Measurements from ENCODE around the gene CIAO1. TPM values are rescaled to one million over a fixed set of nuclear protein-coding genes. Genes with fewer than 3 reads are reported as not detected.
"Not testable (repeated sequence)": the region's sequence is repeated elsewhere in the genome, so short reads cannot be mapped to it uniquely, and the experiment has no call there.

The CIAO1 gene
- 100 to 1,000 TPM; 154 to 164 TPM for total RNA-seq
- 56.8 TPM for polyA plus RNA-seq (ENCODE audit: insufficient read depth, low read depth, low replicate concordance)
- long read RNA-seq, donor 1, transcript CIAO1-203 (7 exons, 1,533 nt), result major isoform, 47 of 367 reads
- long read RNA-seq, donor 1, partial matches to known transcripts, result 303 of 367 reads
- long read RNA-seq, donor 1, other reads (novel, unspliced or antisense), result 17 of 367 reads
- long read RNA-seq, donor 2, transcript CIAO1-203 (7 exons, 1,533 nt), result major isoform, 21 of 234 reads
- long read RNA-seq, donor 2, partial matches to known transcripts, result 193 of 234 reads
- long read RNA-seq, donor 2, other reads (novel, unspliced or antisense), result 20 of 234 reads

DNA sequence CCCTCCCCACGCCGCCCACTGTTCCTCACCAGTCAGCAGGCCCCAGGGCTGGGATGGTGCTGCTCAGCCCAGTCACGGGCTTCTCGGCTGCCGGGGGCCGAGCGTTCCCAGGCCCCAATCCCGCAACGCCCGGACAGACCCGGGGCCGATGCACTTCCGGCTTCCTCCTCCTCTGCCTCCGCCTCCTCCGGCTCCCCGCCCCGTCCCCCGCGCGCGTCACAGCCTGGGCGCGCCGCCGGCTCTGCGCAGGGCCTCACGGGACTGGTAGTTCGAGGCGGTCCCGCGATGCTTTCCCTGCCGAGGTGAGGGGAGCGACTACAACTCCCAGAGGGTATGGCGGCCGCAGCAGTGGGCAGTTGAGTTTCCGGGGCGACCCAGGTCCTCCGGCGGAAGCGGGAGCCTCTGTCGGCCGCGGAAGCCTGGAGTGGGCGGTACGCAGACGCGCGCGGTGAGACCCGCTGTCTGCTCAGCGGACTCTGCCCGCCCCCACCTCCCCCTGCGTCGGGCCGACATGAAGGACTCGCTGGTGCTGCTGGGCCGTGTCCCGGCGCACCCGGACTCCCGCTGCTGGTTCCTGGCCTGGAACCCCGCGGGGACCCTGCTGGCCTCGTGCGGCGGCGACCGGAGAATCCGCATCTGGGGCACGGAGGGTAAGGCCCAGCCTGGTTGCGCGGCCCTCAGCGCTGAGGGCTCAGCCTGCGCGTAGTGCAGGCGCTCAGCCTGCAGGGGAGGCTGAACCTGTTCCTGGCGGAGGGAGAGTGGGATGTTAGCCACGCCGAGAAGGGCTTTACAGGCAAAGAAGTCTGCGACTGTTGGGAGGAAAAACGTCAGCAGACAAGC is at the start of gene CIAO1, which contains the start of gene TMEM127:
CIAO1 (plus strand) TSS at position 386 of the 840 bp plus-strand sequence; CDS start at position 512, 126 bp downstream.
TMEM127 (minus strand) TSS at position 158 of the 840 bp plus-strand sequence. CDS start 616 bp downstream, outside the sequence.
- 0% methylated on average over 22 to 73 of the region's 81 CpGs for WGBS, 2 donors
- Histone ChIP-seq H3K27ac (peak within 1 kb of the TSS; percentile 86 to 92), H3K4me3 (peak within 1 kb of the TSS; percentile 77 to 83), H3K4me1 (peaks cover 31% of the 10 kb centered on the region), H3K27me3 (no peaks in the 10 kb centered on the region), H3K9me3 (no peaks in the 10 kb centered on the region), H3K36me3 (ENCODE audit: low read depth, missing control alignments) (no peaks in the 10 kb centered on the region)
- TF ChIP-seq, protein P1, sequence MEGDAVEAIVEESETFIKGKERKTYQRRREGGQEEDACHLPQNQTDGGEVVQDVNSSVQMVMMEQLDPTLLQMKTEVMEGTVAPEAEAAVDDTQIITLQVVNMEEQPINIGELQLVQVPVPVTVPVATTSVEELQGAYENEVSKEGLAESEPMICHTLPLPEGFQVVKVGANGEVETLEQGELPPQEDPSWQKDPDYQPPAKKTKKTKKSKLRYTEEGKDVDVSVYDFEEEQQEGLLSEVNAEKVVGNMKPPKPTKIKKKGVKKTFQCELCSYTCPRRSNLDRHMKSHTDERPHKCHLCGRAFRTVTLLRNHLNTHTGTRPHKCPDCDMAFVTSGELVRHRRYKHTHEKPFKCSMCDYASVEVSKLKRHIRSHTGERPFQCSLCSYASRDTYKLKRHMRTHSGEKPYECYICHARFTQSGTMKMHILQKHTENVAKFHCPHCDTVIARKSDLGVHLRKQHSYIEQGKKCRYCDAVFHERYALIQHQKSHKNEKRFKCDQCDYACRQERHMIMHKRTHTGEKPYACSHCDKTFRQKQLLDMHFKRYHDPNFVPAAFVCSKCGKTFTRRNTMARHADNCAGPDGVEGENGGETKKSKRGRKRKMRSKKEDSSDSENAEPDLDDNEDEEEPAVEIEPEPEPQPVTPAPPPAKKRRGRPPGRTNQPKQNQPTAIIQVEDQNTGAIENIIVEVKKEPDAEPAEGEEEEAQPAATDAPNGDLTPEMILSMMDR (IDR thresholded peaks at IDR 0.05), result peak in 1 of 3 experiments; percentile 21
- TF ChIP-seq POLR2A (IDR thresholded peaks at IDR 0.05), result peak; percentile 27
- DNase-seq, result peak; percentile 99
- intact Hi-C loops (cut with DNase I; ENCODE audit: low total_unique reads), result no loop called here

DNA sequence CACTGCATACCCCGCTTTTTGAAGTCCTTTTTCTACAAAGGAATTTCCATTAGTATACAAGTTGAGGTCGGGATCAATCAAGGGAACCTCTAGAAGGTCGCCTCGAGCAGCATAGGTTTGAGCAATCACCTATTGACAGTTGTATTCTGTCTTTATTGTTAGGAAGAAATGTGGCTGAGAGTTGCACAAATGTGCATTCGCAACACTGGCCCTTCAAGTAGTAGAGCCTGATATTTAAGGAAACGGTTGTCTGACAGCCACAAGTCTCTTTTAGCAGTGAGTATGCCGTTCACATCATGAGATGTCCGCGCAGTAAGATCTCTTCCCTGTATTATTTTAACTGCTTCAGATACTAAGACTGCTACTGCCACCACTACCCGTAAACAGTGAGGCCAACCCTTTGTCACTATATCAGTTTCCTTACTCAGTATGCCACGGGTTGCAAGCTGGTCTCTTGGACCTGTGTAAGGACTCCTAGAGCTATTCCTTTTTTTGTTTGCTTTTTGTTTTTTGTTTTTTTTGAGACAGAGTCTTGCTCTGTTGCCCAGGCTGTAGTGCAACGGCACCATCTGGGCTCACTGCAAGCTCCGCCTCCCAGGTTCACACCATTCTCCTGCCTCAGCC is 47.4 kb upstream of the CIAO1 start:
- TF ChIP-seq, protein P1 (IDR thresholded peaks at IDR 0.05), result no peak
- TF ChIP-seq POLR2A (IDR thresholded peaks at IDR 0.05), result no peak
- Histone ChIP-seq H3K4me1 (no peaks in the 10 kb centered on the region), H3K9me3 (no peaks in the 10 kb centered on the region), H3K27me3 (no peaks in the 10 kb centered on the region), H3K4me3 (no peak overlapping the region), H3K36me3 (ENCODE audit: low read depth, missing control alignments) (no peaks in the 10 kb centered on the region), H3K27ac (no peak overlapping the region)
- WGBS, 2 donors, result 91 to 92% methylated on average over 13 of the region's 13 CpGs
- intact Hi-C loops (cut with DNase I; ENCODE audit: low total_unique reads), result no loop called here
- DNase-seq, result no peak

- H3K9me3 ChIP-seq; H3K27ac ChIP-seq; DNase-seq; H3K36me3 ChIP-seq (ENCODE audit: low read depth, missing control alignments); H3K4me1 ChIP-seq; H3K27me3 ChIP-seq; H3K4me3 ChIP-seq; intact Hi-C loops (cut with DNase I; ENCODE audit: low total_unique reads): not testable (repeated sequence)
- WGBS, 2 donors, result 40 to 74% methylated on average over 1 to 4 of the region's 4 CpGs
Measured at GRCh38 chr2:96219959-96220358, 46.1 kb upstream of the CIAO1 start.

GRCh38 chr2:96221106-96221505 is 44.9 kb upstream of the CIAO1 start:
- H3K9me3 ChIP-seq; DNase-seq; H3K4me3 ChIP-seq; H3K27me3 ChIP-seq; H3K4me1 ChIP-seq; intact Hi-C loops (cut with DNase I; ENCODE audit: low total_unique reads); H3K36me3 ChIP-seq (ENCODE audit: low read depth, missing control alignments); H3K27ac ChIP-seq: not testable (repeated sequence)
- WGBS, 2 donors, result 88 to 94% methylated on average over 1 of the region's 1 CpG

DNA sequence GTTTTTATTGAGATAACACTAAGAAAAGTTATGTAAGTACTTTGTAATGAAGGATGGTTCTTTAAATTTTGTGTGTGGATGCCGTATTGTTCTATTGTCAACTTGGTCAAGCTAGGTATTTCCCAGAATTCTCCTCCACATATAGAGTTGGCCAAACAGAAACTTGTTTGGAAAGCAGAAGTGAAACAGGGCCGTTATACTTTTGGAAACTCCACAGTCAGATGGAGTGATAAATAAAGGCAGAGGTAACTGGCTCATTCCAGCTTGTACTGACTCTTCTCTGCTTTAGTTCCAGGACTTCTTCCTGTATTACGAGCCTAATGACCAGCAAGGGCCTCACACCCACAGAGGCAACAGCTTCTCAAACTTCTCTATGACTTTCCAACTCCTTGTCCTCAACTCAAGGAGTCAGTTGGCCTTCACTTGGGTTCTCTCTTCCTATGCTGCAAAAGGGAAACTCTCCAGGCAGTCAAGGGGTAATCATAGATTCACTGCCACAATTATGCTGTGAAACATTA is 41.0 kb upstream of the CIAO1 start:
- Histone ChIP-seq H3K4me1 (no peaks in the 10 kb centered on the region), H3K27ac (no peak overlapping the region), H3K9me3 (no peaks in the 10 kb centered on the region), H3K36me3 (ENCODE audit: low read depth, missing control alignments) (no peaks in the 10 kb centered on the region), H3K4me3 (no peak overlapping the region), H3K27me3 (no peaks in the 10 kb centered on the region)
- no peak for DNase-seq
- 78 to 82% methylated on average over 3 of the region's 3 CpGs for WGBS, 2 donors
- intact Hi-C loops (cut with DNase I; ENCODE audit: low total_unique reads), result no loop called here
- no peak for TF ChIP-seq POLR2A (IDR thresholded peaks at IDR 0.05)

DNA sequence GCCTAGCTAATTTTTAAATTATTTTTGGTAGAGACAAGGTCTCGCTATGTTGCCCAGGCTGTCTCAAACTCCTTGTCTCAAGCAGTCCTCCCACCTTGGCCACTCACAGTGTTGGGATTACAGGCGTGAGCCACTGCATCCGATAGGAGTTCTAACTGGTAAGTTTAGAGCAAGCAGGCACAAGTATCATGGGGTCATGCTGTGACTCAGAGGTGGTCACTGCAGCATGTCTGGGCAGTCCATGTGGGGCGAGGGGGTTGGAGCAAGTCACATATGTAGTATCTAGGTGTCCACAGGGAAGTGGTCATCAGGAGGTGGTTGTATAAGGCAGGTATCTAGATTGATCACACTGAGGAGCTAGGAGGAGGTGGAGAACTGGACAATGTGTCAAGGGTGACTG is 34.7 kb upstream of the CIAO1 start:
- Histone ChIP-seq H3K4me1 (no peaks in the 10 kb centered on the region), H3K36me3 (ENCODE audit: low read depth, missing control alignments) (no peaks in the 10 kb centered on the region), H3K9me3 (no peaks in the 10 kb centered on the region), H3K27ac (no peak overlapping the region), H3K27me3 (no peaks in the 10 kb centered on the region), H3K4me3 (no peak overlapping the region)
- intact Hi-C loops (cut with DNase I; ENCODE audit: low total_unique reads), result no loop called here
- DNase-seq, result no peak
- TF ChIP-seq POLR2A (IDR thresholded peaks at IDR 0.05), result no peak
- TF ChIP-seq, protein P1 (IDR thresholded peaks at IDR 0.05), result no peak
- WGBS, 2 donors, result 88 to 97% methylated on average over 4 of the region's 4 CpGs

Data from testis (tissue), 5 donors.